RWPE2 (cell line): Measurements from ENCODE around the gene NAMPT.
A peak's percentile ranks its signal among the peaks of the same experiment; 100 is the strongest.

ENCODE experiments used
- ATAC-seq: fragments of 200-7000 bp; cut with Tn5 transposase; 3 replicates; pipeline ENCODE4 v1.9.1; 2021; ENCODE audit warnings: low read depth
- DNase-seq: peaks from one replicate; pipeline ENCODE4 v3.0.0-alpha.2; 2020; ENCODE audit warnings: low spot score
- H3K27ac ChIP-seq: fragments of 450-650 bp; 2 replicates; pipeline ENCODE4 v1.5.1; 2017; ENCODE audit warnings: mild to moderate bottlenecking; ENCODE audit not compliant: poor library complexity, severe bottlenecking
- H3K27me3 ChIP-seq: fragments of 250-450 bp; sonication (Bioruptor Pico); 2 replicates; pipeline ENCODE4 v1.5.1; 2021; ENCODE audit warnings: mild to moderate bottlenecking, moderate library complexity; ENCODE audit not compliant: insufficient read depth, poor library complexity, severe bottlenecking
- H3K36me3 ChIP-seq: fragments of 250-450 bp; sonication (Bioruptor Pico); 2 replicates; pipeline ENCODE4 v1.5.1; 2020; ENCODE audit warnings: low read depth, mild to moderate bottlenecking, moderate library complexity
- H3K4me1 ChIP-seq: fragments of 250-450 bp; sonication (Bioruptor Pico); 2 replicates; pipeline ENCODE4 v1.5.1; 2021; ENCODE audit warnings: mild to moderate bottlenecking, moderate library complexity; ENCODE audit not compliant: insufficient read depth, poor library complexity, severe bottlenecking
- H3K4me3 ChIP-seq: fragments of 250-450 bp; sonication (Bioruptor Pico); 2 replicates; pipeline ENCODE4 v1.5.1; 2021; ENCODE audit warnings: mild to moderate bottlenecking, moderate library complexity; ENCODE audit not compliant: severe bottlenecking
- H3K9me3 ChIP-seq: fragments of 250-450 bp; sonication (Bioruptor Pico); 2 replicates; pipeline ENCODE4 v1.5.1; 2021; ENCODE audit warnings: mild to moderate bottlenecking, moderate library complexity; ENCODE audit not compliant: severe bottlenecking
- CTCF ChIP-seq: fragments of 450-650 bp; IDR thresholded peaks from one replicate; pipeline ENCODE4 v1.5.1; 2017; ENCODE audit warnings: mild to moderate bottlenecking, moderate library complexity; ENCODE audit not compliant: poor library complexity, severe bottlenecking

The NAMPT gene

GRCh38 chr7:106246902-106247711, 37.7 kb downstream of the NAMPT start:
- no peaks in the 10 kb centered on the region for H3K27me3 ChIP-seq
- no peak overlapping the region for H3K4me3 ChIP-seq
- ATAC-seq: peak; percentile 10; the same call in 1 of the 3 replicates
- no peak overlapping the region for H3K27ac ChIP-seq
- DNase-seq: no peak
- H3K9me3 ChIP-seq: no peaks in the 10 kb centered on the region
- TF ChIP-seq CTCF: no peak
- no peaks in the 10 kb centered on the region for H3K4me1 ChIP-seq
- peaks cover 44% of the 10 kb centered on the region for H3K36me3 ChIP-seq

GRCh38 chr7:106243893-106244292, 40.9 kb downstream of the NAMPT start:
- no peaks in the 10 kb centered on the region for H3K27me3 ChIP-seq
- no peaks in the 10 kb centered on the region for H3K4me1 ChIP-seq
- no peak overlapping the region for H3K4me3 ChIP-seq
- ATAC-seq: peak; percentile 32; the same call in 1 of the 3 replicates
- DNase-seq: no peak
- H3K9me3 ChIP-seq: no peaks in the 10 kb centered on the region
- no peak overlapping the region for H3K27ac ChIP-seq
- peaks cover 18% of the 10 kb centered on the region for H3K36me3 ChIP-seq
- no peak for TF ChIP-seq CTCF

GRCh38 chr7:106239406-106239805, 45.4 kb downstream of the NAMPT start:
- DNase-seq: no peak
- no peaks in the 10 kb centered on the region for H3K36me3 ChIP-seq
- H3K9me3 ChIP-seq: no peaks in the 10 kb centered on the region
- no peak overlapping the region for H3K27ac ChIP-seq
- no peak overlapping the region for H3K4me3 ChIP-seq
- ATAC-seq: peak; percentile 56
- H3K4me1 ChIP-seq: no peaks in the 10 kb centered on the region
- H3K27me3 ChIP-seq: no peaks in the 10 kb centered on the region
- no peak for TF ChIP-seq CTCF

- 0 out of 3 replicates have a peak, but pooled peaks have one; percentile 12 for ATAC-seq
- H3K4me1 ChIP-seq: no peaks in the 10 kb centered on the region
- H3K36me3 ChIP-seq: no peaks in the 10 kb centered on the region
- H3K27me3 ChIP-seq: no peaks in the 10 kb centered on the region
- DNase-seq: no peak
- no peak for TF ChIP-seq CTCF
- no peaks in the 10 kb centered on the region for H3K9me3 ChIP-seq
- no peak overlapping the region for H3K4me3 ChIP-seq
- no peak overlapping the region for H3K27ac ChIP-seq
These were observed 46.0 kb downstream of the NAMPT start for GRCh38 chr7:106238830-106239229.

GRCh38 chr7:106236065-106236464, 48.7 kb downstream of the NAMPT start:
- Histone ChIP-seq H3K27me3 (no peaks in the 10 kb centered on the region), H3K9me3 (no peaks in the 10 kb centered on the region), H3K27ac (no peak overlapping the region), H3K4me1 (no peaks in the 10 kb centered on the region), H3K36me3 (no peaks in the 10 kb centered on the region), H3K4me3 (no peak overlapping the region)
- TF ChIP-seq CTCF: no peak
- no peak for DNase-seq
- ATAC-seq: no peak
